Loucy (cell line): ENCODE measurements around the gene SYT1.

Source experiments
- H2AFZ ChIP-seq: fragments of 200-600 bp; sonication (generic); 2 replicates; pipeline ENCODE4 v1.6.0; 2016; ENCODE audit warnings: antibody characterized with exemption, mild to moderate bottlenecking, low read length, moderate library complexity
- H3F3A ChIP-seq: fragments of 200-600 bp; 2 replicates; pipeline ENCODE4 v1.6.0; 2016; ENCODE audit warnings: antibody characterized with exemption, low read depth, mild to moderate bottlenecking
- H3K27me3 ChIP-seq: fragments of 200-600 bp; sonication (generic); 2 replicates; pipeline ENCODE4 v1.6.1; 2014; ENCODE audit warnings: low read length, mild to moderate bottlenecking; ENCODE audit not compliant: insufficient read depth, poor library complexity, severe bottlenecking
- H3K36me3 ChIP-seq: fragments of 200-600 bp; sonication (generic); 2 replicates; pipeline ENCODE4 v1.6.1; 2016; ENCODE audit warnings: low read length; ENCODE audit not compliant: insufficient read depth
- H3K4me1 ChIP-seq: fragments of 200-600 bp; sonication (generic); 2 replicates; pipeline ENCODE4 v1.5.1; 2014; ENCODE audit warnings: low read length, mild to moderate bottlenecking; ENCODE audit not compliant: insufficient read depth, poor library complexity, severe bottlenecking
- H3K4me2 ChIP-seq: fragments of 200-600 bp; sonication (generic); 2 replicates; pipeline ENCODE4 v1.6.0; 2014; ENCODE audit warnings: antibody characterized with exemption, low read length, low read depth, mild to moderate bottlenecking; ENCODE audit not compliant: poor library complexity, severe bottlenecking
- H3K4me3 ChIP-seq: fragments of 200-600 bp; sonication (generic); 2 replicates; pipeline ENCODE4 v1.5.1; 2014; ENCODE audit warnings: low read length, mild to moderate bottlenecking, mixed read lengths; ENCODE audit not compliant: poor library complexity, severe bottlenecking
- H3K79me2 ChIP-seq: fragments of 200-600 bp; sonication (generic); 2 replicates; pipeline ENCODE4 v1.6.1; 2014; ENCODE audit warnings: low read length; ENCODE audit not compliant: insufficient read depth
- H3K9ac ChIP-seq: fragments of 200-600 bp; sonication (generic); 2 replicates; pipeline ENCODE4 v1.6.0; 2014; ENCODE audit warnings: mild to moderate bottlenecking, low read depth, low read length, moderate library complexity; ENCODE audit not compliant: poor library complexity, severe bottlenecking
- H3K9me2 ChIP-seq: fragments of 200-600 bp; sonication (generic); replicated peaks from 2 replicates; pipeline ENCODE4 v1.6.1; 2016; ENCODE audit warnings: low read depth, low read length, mixed read lengths
- H3K9me3 ChIP-seq: fragments of 200-600 bp; sonication (generic); 2 replicates; pipeline ENCODE4 v1.6.1; 2014; ENCODE audit warnings: mild to moderate bottlenecking, antibody characterized with exemption, low read length, low read depth; ENCODE audit not compliant: insufficient read depth
- H4K20me1 ChIP-seq: fragments of 200-600 bp; sonication (generic); 2 replicates; pipeline ENCODE4 v1.6.0; 2014; ENCODE audit warnings: antibody characterized with exemption, low read length, mild to moderate bottlenecking; ENCODE audit not compliant: insufficient read depth, poor library complexity, severe bottlenecking
- CTCF ChIP-seq: fragments of 200-600 bp; sonication (generic); conservative IDR thresholded peaks from 2 replicates; pipeline ENCODE4 v1.5.1; 2014; ENCODE audit warnings: mild to moderate bottlenecking, antibody characterized with exemption, low read length
- EZH2phosphoT487 ChIP-seq: fragments of 200-600 bp; IDR thresholded peaks from 2 replicates; pipeline ENCODE4 v1.6.1; 2018; ENCODE audit warnings: antibody characterized with exemption, mild to moderate bottlenecking, moderate library complexity, borderline replicate concordance

The SYT1 gene

GRCh38 chr12:79486154-79486553, 621.6 kb downstream of the SYT1 start:
- Histone ChIP-seq H3K79me2 (no peaks in the 10 kb centered on the region), H3K9ac (no peak overlapping the region), H3F3A (no peaks in the 10 kb centered on the region), H3K9me2 (no peaks in the 10 kb centered on the region), H3K4me2 (no peak overlapping the region), H2AFZ (no peak overlapping the region), H3K27me3 (no peaks in the 10 kb centered on the region), H3K36me3 (no peaks in the 10 kb centered on the region), H3K9me3 (no peaks in the 10 kb centered on the region), H3K4me3 (no peak overlapping the region), H3K4me1 (no peaks in the 10 kb centered on the region), H4K20me1 (no peaks in the 10 kb centered on the region)
- TF ChIP-seq EZH2phosphoT487 (no peak), CTCF (no peak)

- no peak overlapping the region for H3K4me3 ChIP-seq
- no peak overlapping the region for H3K4me2 ChIP-seq
- no peaks in the 10 kb centered on the region for H3K79me2 ChIP-seq
- no peaks in the 10 kb centered on the region for H3K9me2 ChIP-seq
- H3K9ac ChIP-seq = no peak overlapping the region
- no peaks in the 10 kb centered on the region for H4K20me1 ChIP-seq
- no peak overlapping the region for H2AFZ ChIP-seq
- H3K4me1 ChIP-seq = no peaks in the 10 kb centered on the region
- no peaks in the 10 kb centered on the region for H3K27me3 ChIP-seq
- no peaks in the 10 kb centered on the region for H3K9me3 ChIP-seq
- no peak for TF ChIP-seq CTCF
- TF ChIP-seq EZH2phosphoT487 = no peak
- H3K36me3 ChIP-seq = no peaks in the 10 kb centered on the region
- H3F3A ChIP-seq = no peaks in the 10 kb centered on the region
Measured at GRCh38 chr12:79487386-79488110, 623.0 kb downstream of the SYT1 start.
